D341Med (cell line): ENCODE data around the gene CEP72.
"Not testable (repeated sequence)": the region's sequence is repeated elsewhere in the genome, so short reads cannot be mapped to it uniquely, and the experiment has no call there.

ENCODE experiments used
- DNase-seq: peaks from one replicate; pipeline ENCODE4 v3.0.0; 2012; ENCODE audit warnings: low spot score

Gene CEP72

GRCh38 chr5:580436-580835 lies 31.7 kb upstream of the CEP72 start:
- no peak for DNase-seq

GRCh38 chr5:581266-581665 lies 30.9 kb upstream of the CEP72 start:
- no peak for DNase-seq

- no peak for DNase-seq
Measured at GRCh38 chr5:581941-582340, 30.2 kb upstream of the CEP72 start.

GRCh38 chr5:582445-582844 lies 29.7 kb upstream of the CEP72 start:
- not testable (repeated sequence) for DNase-seq

- no peak for DNase-seq
Measured at GRCh38 chr5:582936-583635, 29.1 kb upstream of the CEP72 start.

GRCh38 chr5:583645-584044 lies 28.5 kb upstream of the CEP72 start:
- DNase-seq, result no peak

- DNase-seq, result no peak
Measured at GRCh38 chr5:584216-584615, 27.9 kb upstream of the CEP72 start.

GRCh38 chr5:584846-585245 lies 27.3 kb upstream of the CEP72 start:
- no peak for DNase-seq

GRCh38 chr5:585556-585955 lies 26.6 kb upstream of the CEP72 start:
- no peak for DNase-seq

- DNase-seq, result no peak
Measured at GRCh38 chr5:585962-586628, 26.0 kb upstream of the CEP72 start.

GRCh38 chr5:586751-587285 lies 25.3 kb upstream of the CEP72 start:
- no peak for DNase-seq

- DNase-seq, result no peak
Measured at GRCh38 chr5:587403-587802, 24.7 kb upstream of the CEP72 start.

GRCh38 chr5:588406-588995 lies 23.6 kb upstream of the CEP72 start:
- no peak for DNase-seq

- DNase-seq, result no peak
Measured at GRCh38 chr5:589173-589572, 23.0 kb upstream of the CEP72 start.

- DNase-seq, result no peak
Measured at GRCh38 chr5:589588-589987, 22.6 kb upstream of the CEP72 start.

- DNase-seq, result no peak
Measured at GRCh38 chr5:590346-590745, 21.8 kb upstream of the CEP72 start.

GRCh38 chr5:591746-592145 lies 20.4 kb upstream of the CEP72 start:
- DNase-seq, result no peak

- no peak for DNase-seq
Measured at GRCh38 chr5:592158-592557, 20.0 kb upstream of the CEP72 start.

GRCh38 chr5:593511-593910 lies 18.6 kb upstream of the CEP72 start:
- no peak for DNase-seq

GRCh38 chr5:594226-594860 lies 17.8 kb upstream of the CEP72 start:
- DNase-seq, result no peak

GRCh38 chr5:595285-595875 lies 16.8 kb upstream of the CEP72 start:
- DNase-seq, result no peak

GRCh38 chr5:597871-598563 lies 14.1 kb upstream of the CEP72 start:
- DNase-seq, result no peak
